Middle frontal gyrus (tissue), 1 donor: ENCODE measurements around the gene KCNQ1.

Experiments
- DNase-seq: peaks from one replicate; pipeline ENCODE4 v3.0.0-alpha.2; 2015; ENCODE audit warnings: low spot score; ENCODE audit errors: extremely low spot score

The KCNQ1 gene

GRCh38 chr11:2662024-2662312 lies 217.2 kb downstream of the KCNQ1 start:
- no peak for DNase-seq

DNA sequence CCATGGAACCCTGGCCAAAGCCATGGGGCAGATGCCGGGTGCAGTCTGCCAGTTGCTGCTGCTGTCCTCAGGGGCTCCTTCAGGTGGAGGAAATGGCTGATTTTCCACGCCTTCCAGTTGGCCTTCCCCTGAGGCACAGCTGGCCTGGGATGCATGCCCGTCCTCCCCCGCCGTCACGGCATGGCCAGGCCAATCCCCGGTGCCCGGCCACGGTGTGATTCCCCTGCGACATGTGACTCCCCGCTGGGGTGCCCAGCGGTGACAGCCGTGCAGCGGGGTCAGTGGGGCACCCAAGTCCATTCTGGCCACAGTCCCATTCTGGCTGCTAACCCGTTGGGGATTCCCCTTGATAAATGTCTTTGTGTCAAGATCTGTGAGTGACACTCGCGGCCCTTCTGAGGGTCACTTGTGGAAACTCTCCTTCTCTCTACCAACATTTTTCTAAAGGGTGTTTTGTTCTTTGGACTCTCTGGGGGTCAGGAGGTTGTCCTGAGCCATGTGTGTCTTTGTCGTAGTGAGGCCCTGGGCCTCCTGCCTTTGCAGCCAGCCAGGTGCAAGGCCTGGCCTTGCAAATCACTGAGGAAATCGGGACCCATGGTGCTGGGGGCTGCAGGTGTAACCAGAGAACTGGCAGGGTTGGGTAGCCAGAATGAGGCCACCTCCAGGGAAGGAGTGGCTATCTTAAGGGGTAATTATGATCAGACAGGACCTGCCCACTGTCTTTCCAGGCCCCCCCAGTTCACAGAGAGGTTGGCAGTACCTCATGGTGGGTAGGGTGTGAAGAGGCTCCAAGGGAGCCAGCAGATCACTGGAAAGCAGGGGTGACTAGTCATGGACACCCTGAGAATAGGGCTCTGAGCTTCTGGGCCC lies 217.9 kb downstream of the KCNQ1 start:
- DNase-seq, result no peak

- DNase-seq, result no peak
Observed at GRCh38 chr11:2663506-2663905, 218.7 kb downstream of the KCNQ1 start.

DNA sequence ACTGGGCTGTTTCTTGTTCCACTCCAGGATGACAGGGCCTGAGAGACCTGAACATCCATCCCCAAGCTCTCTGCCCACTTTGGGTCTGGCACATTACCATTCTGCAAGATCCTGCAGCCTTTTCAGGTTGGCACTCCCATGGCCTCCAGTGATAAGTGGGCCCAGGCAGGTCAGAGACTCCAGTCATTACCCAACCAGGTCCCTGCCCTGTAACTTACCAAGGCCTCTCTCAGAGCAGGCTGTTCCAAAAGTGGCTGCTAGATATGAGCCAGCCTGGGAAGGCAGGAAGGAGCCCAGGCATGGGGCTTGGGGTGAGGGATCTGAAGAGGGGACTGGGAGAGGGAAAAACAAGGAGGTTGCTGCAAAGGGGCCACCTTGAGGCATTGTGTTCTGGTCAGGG lies 219.1 kb downstream of the KCNQ1 start:
- DNase-seq, result no peak

DNA sequence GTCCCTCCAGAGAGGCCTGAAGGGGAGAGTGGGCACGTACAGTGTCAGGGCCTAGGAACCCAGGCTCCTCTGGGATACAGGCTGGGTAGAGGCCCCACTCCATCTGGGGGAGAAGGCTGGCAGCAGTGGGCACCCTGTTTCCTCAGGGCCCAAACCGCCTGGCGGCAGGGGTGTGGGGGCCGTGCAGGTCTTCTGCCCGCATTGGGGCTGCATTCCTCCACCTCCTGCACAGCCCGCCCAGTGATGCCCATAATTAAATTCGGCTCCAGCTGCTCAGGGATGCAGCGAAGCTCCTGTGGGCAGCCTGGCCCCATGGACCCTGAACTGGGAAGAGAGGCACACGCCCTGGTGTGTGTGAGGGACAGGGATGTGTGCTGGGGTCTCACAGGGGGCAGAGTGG lies 219.6 kb downstream of the KCNQ1 start:
- no peak for DNase-seq

GRCh38 chr11:2664791-2665525 lies 220.2 kb downstream of the KCNQ1 start:
- DNase-seq, result no peak

DNA sequence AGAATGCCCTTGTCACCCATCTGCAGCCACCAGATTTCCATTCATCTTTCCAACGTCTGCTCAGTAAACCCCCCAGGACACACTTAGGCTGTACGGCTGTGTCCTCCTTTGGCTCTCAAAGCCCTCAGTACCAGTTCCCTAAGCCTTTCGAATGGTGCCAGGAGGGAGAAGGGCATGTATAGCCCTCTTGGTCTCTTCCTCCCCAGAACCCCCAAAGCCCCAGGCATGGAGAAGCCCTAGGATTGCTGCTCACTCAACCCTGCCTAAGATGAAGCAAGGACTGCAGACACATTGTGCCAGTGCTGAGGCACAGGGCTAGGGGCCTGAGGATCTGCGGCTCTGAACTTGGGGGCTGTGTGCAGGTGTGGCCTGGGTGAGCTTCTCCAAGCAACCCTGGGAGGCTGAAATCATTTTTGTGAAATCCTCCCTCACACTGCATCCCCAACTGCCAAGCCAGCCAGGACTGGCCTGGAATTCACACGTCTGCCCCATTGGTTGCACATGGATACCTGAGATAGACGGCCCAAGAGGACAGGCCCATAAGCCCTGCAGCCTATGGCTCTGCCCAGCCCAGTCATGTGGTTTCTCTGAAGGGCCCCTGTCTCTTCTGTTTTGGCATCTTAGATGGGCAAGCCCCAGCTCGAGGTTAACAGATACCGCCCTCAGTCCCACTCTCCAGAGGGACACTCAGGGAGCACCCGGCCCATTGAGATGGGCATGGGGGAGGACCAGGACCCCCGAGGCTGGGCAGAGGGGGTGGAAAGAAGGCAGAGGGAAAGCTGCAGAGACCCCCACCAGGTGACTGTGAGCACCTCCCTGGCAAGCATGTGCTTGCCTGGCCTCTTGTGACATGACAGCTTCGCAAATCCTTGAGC lies 221.0 kb downstream of the KCNQ1 start:
- no peak for DNase-seq

DNA sequence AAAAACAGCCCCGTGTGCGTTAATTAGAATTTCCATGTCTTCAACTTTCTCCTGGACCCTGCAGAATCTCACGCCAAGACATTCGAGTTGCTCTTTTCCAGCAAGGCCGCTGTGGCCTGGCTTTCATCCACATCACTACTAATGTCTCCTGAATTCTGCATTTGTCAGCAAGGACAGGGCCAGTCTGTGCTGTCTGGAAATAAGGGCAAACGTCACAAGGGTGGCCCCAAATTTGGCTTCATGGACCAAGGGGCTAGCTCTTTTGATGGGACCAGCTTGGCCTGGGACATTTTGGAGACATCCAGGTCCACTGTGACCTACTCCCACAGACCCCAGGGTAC lies 221.6 kb downstream of the KCNQ1 start:
- DNase-seq, result no peak

DNA sequence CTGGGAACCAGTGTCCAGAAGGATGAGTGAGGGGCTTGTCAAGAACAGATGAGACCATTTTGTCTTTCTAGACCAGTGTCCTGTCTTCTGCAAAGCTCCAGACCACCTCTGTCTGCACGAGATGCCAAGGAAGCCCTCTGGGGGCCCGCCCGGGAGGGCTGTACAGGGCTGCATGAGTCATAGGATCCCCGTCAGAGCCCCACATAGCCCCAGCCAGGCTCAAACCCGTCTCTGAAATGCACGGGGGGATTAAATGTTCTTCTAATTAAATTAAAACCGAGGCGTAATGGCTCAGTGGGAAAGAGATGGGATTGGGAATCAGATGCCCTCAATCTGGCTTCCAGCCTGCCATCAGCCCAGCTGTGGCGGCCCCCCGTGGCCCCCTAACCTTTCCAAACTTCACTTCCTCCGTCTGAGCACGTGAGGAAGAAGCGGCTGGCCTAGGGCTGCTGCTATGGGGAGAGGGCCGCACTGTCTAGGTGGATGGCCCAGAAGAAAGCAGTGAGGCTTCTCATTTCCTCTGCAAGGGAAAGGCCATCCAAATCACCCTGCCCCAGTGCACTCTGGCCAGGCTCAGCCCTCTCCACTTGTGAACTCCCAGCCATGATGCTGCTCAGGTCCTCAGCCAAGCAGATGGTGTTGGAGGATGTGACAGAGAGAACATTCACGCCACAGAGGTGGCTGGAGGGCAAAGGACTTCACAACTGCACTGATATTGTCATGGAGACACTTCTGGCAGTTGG lies 222.2 kb downstream of the KCNQ1 start:
- no peak for DNase-seq

GRCh38 chr11:2667940-2668339 lies 223.1 kb downstream of the KCNQ1 start:
- DNase-seq, result no peak

DNA sequence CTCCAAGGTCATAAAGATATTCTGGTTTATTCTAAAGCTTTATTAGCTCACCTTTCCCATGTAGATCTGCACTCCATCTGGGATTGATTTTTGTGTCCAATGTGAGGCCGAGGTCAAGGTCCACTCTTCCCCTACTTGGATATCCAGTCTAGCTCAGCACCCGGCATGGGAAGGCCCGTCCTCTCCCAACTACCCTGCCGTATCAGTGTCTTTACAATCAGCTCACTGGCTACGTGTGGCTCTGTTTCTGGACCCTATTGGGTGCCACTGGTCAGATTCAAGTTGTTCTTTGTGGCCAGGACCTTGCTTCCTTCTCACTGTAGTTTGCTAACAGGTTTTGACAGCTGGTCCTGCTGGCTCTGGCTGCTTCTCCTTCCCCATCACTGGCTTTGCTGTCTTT lies 224.1 kb downstream of the KCNQ1 start:
- DNase-seq, result no peak

DNA sequence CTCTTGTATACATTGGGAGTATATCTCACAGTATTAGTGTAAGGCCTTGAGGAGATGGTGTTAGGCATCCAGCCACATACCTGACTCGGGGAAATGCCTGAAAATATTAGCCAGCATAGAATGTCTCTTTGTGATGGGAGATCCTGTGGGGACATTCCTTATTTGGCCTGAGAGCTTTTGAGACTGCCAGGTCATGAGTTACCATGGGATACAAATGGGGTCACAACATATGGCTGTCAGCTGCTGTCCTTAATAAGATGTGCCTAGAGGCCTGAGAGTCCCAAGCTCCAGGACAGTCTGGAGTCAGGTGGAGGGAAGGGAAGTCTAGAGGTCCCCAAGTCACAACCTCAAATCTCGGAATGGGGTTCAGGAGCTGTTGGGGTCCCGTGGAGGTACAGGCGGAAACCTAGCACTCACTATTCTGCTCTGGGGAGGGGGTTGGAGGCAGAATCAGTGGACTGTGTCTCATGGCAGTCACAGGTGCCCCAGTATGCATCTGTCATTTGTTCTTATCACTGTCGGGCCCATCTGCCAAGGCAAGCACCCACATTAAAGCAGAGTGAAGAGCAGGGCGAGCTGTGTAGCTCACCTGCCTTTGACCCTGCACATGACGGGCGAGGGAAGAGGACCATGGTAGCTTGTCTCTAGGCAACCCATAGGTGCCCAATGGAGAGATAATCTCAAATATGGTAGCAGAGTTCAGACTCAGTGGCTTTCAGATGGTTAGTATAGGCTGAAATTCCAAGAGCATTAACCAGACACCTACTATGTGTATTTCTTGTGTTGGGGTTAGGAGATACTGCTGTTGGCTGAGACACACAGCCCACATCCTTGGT lies 225.0 kb downstream of the KCNQ1 start:
- no peak for DNase-seq

DNA sequence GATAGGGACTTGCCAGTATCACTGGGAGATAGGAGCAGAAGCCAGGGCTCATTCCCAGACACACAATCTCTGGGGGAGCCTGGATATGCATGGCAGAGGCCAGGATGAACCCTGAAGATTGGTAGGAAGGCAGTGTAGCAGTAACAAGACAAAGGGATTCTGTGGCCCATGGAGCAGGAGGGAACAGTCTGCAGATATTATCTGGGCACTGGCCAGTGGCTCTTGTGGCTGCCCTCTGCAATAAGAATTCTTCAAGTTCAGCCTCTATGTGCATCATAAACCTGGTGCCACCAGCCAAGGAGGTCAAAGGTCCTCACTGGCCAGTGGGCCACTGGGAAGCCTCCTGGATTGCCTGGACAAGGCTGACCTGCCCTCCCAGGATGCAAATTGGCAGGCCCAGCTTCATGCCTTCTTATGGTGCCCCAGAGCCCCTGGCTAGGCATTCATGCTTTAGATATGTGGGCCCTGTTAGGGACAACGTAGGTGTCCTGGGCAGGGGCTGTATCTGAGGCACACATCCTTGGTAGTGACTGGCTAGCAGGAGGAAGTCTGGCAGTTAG lies 225.8 kb downstream of the KCNQ1 start:
- no peak for DNase-seq

DNA sequence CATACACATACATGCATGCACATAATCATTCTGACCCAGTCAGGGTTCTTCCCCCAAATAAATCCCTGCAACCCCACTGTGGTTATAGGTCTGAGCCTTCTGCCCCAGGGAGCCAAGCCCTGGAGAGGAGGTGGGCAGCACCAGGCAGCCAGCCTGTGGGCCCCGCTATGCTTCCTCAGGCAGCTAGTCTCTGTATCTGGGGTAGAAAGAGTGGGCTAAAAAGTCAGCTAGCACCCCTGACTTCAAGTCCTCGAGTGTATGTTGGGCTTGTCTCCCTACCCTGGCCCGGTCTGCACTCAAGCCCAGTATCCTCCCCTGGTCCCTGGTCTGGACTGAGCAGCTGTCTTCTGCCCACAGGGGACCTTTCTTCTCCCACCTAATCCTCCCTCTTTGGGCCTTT lies 226.9 kb downstream of the KCNQ1 start:
- no peak for DNase-seq

DNA sequence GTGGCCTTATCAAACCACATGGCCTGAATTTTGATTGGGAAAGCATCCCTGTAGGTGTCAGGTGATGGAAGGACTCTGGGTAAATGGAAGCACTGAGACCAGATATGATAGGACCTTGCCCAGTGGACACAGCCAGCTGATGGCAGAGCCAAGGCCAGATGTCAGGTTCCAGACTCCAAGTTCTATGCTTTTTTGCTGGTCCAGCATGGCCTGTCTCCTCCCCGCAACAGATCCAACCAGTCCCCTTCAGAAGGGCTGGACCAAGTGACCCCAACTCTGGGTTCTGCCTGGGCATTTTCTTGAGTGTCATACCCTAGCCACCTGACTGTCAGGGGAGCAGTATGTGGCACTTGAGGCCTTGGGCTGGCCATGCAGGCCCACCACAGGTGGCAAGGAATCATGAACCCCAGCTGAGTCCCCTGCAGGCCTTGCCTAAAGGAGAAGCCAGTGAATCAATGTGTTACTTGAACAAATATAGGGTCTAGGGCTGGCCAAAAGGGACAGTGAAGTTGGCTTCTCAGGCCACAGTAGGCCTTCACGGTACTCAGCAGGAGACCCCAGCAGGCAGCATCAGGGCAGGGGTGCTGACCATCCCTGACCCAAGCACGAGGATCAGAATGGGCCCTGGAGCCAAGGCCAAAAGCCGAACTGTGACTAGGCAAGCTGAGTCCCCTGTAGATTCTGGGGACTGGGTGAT lies 227.9 kb downstream of the KCNQ1 start:
- no peak for DNase-seq

DNA sequence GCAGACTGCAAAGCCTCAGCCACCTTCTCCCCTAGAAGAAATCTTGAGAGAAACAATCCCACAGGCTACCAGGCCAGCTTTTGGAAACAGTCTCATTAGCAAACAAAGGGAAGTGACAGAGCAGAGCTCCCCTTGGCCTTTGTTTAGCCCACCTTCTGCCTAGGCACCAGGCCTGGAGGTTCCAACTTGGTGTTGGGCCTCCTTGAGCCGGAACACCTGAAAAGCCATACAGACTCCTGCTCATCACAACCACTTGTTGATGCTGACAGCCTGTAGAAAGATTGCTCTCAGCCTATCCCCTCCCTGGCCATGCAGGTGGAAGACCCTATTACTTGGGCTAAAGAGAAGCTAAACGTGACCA lies 228.4 kb downstream of the KCNQ1 start:
- no peak for DNase-seq

DNA sequence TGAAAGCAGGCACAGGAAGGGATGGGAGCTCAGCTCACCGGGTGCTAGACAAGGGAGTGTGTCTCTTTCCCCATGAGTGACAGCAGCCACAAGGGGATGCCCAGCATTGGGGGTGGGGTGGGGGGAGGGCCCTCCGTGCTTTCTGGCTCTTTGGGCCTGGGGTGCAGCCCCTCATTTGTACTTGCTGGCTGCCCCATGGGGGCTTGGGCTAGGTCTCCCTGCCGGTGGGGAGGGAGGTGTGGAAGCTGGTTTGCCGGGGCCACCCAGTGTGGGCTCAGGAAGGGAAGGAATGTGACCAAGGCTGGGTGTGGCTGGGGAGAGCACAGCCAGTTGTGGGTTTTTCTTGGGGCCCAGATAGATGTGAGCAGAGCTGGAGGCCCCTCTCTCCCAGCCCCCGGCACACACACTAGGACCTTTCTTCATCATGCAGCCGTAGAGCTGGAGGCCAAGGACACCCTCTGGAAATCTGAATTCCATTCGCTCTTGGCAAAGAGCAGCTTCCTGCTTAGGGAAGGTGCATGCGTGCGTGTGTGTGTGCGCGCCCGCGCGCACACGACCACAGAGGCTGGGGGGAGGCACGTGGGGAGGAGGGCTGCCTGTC lies 229.2 kb downstream of the KCNQ1 start:
- no peak for DNase-seq

DNA sequence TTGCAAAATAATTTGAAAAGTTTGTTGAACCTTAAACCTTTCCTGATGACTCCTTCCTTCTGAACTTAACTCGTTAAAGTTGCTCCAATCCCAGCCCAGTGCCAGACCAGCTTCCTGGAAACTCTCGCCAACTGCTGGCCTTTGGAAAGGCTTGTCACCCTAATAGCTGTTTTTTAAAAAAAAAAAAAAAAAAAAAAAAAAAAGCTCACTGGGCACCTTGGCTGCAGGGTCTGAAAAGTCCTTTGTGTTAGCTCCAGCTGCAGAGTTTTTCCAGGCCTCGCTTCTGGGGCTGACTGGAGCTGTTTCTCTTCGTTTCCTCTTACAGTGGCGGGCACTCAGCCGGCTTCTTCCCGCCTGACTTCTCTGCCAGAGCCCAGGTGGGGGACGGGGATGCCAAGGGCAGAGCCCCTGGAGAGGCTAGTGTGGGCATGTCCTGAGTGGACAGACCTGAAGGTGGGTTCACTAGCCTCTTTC lies 229.9 kb downstream of the KCNQ1 start:
- DNase-seq, result no peak

- no peak for DNase-seq
Observed at GRCh38 chr11:2675540-2675939, 230.7 kb downstream of the KCNQ1 start.
